OCI-LY7 (cell line): Measurements from ENCODE around the gene PDE10A.

Source experiments
- EZH2phosphoT487 ChIP-seq: fragments of 200-600 bp; sonication (generic); IDR thresholded peaks from 2 replicates; pipeline ENCODE4 v1.6.1; 2018; ENCODE audit warnings: low read depth, borderline replicate concordance, mild to moderate bottlenecking, mixed run types, antibody characterized with exemption, low read length, moderate library complexity, mixed read lengths
- TF ChIP-seq, protein P1 (sequence below): fragments of 200-600 bp; sonication (generic); conservative IDR thresholded peaks from 2 replicates; pipeline ENCODE4 v1.5.1; 2014; ENCODE audit warnings: mild to moderate bottlenecking, antibody characterized with exemption, low read length, moderate library complexity, mixed read lengths

- TF ChIP-seq, protein P1, sequence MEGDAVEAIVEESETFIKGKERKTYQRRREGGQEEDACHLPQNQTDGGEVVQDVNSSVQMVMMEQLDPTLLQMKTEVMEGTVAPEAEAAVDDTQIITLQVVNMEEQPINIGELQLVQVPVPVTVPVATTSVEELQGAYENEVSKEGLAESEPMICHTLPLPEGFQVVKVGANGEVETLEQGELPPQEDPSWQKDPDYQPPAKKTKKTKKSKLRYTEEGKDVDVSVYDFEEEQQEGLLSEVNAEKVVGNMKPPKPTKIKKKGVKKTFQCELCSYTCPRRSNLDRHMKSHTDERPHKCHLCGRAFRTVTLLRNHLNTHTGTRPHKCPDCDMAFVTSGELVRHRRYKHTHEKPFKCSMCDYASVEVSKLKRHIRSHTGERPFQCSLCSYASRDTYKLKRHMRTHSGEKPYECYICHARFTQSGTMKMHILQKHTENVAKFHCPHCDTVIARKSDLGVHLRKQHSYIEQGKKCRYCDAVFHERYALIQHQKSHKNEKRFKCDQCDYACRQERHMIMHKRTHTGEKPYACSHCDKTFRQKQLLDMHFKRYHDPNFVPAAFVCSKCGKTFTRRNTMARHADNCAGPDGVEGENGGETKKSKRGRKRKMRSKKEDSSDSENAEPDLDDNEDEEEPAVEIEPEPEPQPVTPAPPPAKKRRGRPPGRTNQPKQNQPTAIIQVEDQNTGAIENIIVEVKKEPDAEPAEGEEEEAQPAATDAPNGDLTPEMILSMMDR, result no peak
- TF ChIP-seq EZH2phosphoT487, result no peak
Observed at GRCh38 chr6:165404296-165404695, 258.7 kb downstream of the PDE10A start.
